ENCODE data around the gene ITGAE. TPM values are rescaled to one million over a fixed set of nuclear protein-coding genes. Genes with fewer than 3 reads are reported as not detected.

ITGAE gene
- total RNA-seq, 1 donor from 2014 or later, result 19.4 TPM

DNA sequence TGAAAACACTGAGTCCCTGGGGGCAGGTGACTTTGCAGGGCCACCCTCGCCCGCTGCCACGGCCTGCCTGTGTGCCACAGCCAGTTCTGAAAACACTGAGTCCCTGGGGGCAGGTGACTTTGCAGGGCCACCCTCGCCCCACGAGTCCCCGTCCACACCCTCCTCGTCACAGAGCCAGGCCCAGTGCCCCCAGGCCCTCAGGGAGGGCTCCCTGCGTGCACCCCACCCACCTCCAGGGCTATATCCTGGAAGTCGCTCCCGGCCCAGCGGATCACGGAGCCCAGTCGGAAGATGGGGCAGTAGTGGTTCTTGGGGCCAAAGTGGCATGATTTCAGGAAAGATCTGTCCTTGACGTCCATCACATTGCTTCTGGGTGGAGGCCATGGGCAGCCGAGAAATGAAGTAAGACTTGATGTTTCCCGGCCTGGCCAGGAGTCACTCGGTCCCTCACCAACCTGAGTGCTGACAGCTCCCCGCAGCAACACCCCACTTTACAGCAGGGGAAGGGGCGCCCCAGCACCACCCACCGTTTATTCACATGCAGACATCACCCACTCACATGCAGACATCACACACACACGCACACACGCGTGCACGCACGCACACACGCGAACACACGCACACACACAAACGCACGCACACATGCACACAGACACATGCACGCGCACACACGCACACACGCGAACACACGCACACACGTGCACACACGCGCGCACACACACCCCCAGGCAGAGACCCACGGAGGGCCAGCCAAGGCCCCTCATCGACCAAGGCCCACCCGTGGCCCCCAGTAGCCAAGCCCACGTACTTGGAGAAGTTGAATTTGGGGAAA is 111.5 kb downstream of the ITGAE start:
- ATAC-seq, result peak; percentile 7

DNA sequence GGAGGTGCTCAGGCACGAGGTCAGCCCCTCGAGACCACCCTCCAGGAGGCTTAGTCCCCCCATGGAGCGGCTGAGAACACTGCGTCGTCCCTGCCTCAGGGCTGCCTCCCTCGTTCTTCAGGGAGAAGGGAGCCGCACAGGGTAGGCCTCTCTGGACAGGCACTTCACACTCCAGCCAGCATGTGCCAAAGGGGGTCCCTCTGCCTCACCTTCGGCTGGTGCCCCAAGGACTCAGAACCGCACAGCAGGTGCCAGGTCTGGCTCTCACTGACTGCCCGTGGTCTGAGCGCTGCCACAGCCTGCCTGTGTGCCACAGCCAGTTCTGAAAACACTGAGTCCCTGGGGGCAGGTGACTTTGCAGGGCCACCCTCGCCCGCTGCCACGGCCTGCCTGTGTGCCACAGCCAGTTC is 112.1 kb downstream of the ITGAE start:
- ATAC-seq, result peak; percentile 14

DNA sequence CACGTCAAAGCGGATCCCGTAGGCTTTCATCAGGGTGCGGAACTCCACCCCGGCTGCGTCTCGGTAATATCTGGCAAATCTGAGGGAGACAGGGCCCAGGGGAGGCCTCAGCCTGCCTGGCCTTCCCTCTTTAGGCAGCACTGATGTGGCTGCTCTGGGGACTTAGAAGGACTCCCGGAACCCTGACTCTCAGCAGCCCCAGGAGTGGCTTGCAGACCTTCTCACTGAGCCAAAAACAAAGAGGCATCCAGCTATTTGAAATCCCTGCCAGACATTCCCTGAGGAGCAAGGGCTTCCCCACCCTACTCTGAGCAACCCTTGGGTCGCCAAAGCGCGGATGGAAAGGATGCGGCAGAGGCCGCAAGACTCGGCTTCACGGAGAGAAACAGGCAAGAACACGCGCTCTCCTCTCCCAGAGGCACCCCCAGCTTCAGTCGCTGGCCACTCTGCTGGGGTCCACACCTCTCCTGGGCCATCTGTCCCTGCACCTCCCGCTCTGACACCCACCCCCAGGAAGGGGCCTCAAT is 112.9 kb downstream of the ITGAE start:
- ATAC-seq, result no peak

DNA sequence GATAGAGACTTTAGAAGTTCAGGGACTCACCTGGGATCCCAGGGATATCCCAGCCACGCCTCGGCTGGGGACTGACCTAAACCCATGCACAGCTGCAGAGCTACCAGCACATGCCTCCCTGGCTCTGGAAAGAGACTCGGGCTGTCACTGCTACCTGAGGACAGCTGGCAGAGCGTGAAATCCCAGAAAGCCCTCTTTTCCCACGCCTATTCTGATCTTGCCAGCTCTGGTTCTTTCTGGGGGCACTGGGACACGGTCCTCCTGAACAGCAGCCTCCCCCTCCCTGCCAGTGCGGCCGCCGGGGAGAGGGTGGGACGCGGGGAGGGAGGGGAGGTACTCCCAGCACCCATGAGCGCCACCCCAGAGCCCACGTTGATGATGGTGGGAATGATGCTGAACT is 115.8 kb downstream of the ITGAE start:
- peak; percentile 46 for ATAC-seq

DNA sequence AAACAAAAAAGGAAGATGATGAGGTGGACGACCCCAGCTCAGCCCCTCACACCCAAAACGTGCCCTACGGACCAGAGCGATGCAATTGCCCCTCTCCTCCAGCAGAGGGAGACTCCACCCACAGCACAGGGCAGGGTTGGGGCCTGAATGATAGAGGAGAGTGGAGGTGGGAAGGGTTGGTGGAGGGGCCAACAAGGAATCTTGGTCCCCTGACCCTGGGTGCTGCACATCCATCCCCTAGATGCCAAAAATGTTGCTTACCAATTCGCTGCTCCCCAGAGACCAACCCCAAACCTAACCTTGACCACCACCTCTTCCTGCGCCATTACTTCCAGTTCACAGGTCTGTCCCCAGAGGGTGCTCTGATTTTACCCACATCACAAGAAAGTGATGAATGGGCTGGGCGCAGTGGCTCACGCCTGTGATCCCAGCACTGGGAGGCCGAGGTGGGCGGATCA is 117.9 kb downstream of the ITGAE start:
- ATAC-seq, result peak; percentile 67

DNA sequence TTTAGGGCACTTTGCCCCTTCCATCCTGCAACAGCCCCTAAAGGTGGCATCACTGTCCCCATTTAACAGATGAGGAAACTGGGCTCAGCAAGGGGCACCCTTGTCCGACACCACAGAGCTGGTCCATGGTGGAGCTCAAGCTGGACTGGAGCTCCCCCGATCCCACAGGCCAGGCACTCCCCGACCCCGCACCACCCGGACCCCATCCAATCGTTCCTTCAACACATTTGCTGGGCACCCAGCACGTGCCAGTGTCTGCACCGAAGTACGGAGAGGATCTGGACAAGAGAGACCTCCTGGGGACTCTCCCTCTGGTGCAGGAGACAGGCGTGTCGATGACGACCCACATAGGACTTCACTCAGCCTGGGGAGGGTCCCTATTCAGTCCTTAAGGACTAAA is 119.0 kb downstream of the ITGAE start:
- no peak for ATAC-seq

DNA sequence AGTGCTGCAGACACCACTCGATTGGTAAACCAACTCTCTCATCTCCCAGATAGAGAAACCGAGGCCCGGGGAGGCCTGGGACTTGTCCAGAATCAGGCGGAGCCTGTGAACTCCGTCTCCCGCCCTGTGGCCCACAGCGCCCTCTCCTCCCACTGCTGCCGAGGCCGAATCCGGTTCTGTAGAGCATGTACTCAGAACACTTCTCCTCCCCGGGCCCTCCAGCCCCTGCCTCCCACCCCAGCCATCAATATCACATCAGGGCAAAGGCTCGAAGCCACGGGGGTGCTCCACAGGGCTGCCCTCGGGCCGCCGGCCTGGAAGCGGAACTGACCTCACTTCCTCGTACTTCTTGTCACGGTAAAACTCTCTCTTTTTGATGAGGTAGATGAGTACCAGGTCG is 119.4 kb downstream of the ITGAE start:
- no peak for ATAC-seq

DNA sequence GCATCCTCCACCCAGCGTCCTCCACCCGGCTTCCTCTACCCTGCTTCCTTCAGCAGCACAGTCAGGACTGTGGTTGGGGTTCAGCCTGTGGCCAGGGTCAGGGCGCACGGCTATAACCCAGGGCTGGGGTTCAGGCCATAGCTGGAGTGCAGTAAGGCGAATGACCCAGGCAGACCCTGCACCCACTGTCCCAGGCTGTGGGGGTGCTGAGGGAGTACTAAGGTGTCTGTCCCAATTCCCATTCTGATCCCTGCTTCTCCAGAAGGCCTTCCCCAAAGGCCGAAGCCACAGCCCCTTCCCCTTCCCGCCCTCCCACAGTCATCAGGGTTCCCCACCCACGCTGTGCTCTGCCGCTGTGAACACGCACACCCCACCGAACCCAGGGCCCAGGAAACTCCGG is 119.9 kb downstream of the ITGAE start:
- no peak for ATAC-seq

DNA sequence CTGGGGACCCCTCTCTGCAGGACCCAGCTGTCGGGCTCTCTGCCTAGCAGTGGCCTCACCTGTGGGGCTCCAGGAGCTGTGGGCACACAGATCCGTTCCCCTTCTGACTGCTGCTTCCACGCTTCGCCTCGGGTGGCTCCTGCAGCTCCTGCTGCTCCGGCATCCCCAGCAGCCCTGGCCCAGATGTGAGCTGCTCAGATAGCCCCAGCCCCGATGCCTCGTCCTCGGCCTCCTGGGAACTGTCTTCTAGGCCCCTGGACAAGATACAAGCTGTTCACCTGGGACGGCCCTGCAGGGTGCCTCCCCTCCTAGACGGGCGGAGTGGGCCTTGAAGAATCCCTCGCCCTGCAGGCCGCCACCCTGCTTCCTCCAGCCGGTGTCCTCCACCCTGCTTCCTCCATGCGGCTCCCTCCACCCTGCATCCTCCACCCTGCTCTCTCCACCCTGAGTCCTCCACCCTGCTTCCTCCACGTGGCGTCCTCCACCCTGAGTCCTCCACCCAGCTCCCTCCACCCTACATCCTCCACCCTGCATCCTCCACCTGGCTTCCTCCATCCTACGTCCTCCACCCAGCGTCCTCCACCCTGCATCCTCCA is 121.4 kb downstream of the ITGAE start:
- ATAC-seq, result peak; percentile 11

DNA sequence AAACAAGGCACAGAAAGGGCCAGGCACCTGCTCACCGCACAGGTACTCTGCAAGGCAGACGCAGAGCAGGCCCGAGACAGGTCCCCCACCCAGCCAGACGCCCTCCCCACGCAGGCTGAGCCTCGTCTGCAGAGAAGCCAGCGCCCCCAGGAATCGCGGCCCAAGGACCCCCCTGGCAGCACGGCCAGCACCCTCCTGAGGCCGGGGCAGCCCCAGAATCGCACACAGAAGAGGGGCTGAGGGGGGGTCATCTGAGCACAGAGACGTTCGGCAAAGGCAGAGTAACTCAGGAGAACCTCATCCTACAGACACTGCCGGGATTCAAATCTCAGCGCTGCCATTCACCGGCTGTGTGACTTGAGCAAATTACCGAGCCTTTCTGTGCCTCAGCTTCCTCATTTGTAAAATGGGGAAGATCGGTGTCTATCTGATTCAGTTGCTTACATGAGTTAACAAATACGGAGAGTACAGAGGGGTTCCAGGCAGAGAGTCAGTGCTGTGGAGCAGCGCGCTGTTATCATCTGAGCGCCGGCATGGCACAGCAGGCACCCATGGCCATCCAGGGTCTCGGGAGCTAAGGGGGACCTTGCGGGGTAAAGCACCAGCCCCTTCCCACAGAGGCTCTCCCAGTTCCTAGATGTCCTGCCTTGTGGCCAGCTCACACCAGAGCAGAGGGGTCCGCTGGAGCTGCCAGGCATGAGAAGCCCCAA is 122.0 kb downstream of the ITGAE start:
- no peak for ATAC-seq

DNA sequence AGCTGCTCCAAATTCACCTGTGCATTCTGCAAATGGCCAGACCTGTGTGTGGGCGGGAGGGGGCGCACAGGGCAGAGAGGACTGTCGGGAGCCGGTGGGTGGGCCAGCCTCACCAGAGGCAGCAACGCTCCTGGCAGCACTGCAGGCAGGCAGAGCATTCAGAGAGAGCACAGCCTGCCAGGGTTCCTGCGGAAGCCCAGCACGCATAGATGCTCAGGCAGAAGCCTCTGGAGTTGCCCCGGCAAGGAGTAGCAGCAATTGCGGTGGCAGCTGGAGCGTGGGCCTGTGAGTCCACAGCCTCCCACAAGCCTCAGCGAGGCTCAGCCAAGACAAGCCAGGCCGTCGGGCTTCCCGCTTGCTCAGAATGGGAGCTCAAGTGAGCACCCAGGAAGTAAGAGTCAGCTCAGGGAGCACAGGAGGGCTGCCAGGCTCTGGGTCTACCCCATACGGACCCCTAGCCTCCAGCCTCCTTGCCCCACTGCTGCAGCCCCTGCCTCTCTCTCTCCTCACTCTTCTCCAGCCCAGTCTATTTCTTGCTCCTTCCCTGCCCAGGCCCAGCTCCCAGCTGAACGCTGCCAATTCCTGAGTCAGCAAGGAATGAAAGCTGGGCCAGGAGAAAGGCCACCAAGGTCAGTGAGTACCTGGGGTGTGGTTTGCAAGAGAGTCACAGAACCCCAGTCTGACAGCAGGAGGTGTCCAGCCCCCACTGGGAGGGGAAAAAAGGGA is 122.7 kb downstream of the ITGAE start:
- ATAC-seq, result peak; percentile 20

DNA sequence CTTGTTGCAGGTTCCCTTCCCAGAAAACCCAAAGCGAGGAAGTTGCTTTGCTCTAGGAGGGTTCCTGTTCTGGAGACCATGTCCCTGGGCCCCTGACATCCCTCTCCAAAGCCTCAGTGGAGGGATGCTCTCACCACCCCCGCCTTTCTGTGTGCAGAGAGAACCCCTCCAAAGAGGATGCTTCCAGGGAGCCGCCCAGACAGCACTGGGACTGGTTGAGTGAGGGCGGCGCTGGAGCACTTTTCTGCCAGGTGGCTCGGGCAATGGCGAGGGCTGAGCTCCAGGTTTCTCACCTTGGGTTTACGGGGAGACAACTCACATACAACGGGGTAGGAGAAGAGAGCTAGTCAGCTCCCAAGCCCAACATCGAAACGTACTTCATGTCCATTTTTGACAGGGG is 125.1 kb downstream of the ITGAE start:
- no peak for ATAC-seq

DNA sequence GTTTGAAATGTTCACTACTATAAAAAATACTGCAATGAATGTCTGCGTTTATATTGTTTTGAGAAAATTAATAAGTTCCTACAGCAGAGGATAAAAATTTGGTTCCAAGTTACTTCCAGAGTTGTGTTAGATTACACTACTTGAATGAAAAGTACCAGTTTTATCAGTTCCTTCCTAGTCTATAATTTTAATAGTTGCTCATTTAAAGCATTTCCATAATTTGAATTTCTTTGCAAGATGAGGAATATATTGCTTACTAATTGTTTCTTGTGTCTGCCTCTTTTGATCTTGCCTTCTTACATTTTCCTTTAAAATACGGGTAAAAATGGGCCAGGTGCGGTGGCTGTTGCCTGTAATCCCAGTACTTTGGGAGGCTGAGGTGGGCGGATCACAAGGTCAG is 128.4 kb downstream of the ITGAE start:
- ATAC-seq, result no peak

DNA sequence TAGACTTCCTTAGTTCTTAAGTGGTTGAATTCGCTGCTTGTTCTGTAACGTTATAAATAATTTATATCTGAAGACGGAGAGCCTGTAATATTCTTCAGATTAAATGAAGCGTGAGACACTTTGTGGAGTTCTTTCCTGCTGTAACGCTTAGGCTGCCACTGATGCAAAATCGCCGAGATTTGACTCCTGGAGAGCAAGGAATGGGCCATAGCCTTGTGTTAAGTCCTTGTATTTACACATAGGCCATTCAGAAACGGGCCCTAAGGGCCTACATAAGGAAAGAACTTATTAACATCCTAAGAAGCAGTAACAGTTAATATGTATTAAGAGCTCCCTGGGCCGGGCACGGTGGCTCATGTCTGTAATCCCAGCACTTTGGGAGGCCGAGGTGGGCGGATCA is 131.4 kb downstream of the ITGAE start:
- ATAC-seq, result no peak

DNA sequence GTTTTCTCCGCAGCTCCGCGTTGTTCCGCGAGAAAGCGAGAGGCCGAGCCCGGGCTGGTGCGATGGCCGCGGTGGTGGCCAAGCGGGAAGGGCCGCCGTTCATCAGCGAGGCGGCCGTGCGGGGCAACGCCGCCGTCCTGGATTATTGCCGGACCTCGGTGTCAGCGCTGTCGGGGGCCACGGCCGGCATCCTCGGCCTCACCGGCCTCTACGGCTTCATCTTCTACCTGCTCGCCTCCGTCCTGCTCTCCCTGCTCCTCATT is 132.0 kb downstream of the ITGAE start:
- no peak for ATAC-seq

DNA sequence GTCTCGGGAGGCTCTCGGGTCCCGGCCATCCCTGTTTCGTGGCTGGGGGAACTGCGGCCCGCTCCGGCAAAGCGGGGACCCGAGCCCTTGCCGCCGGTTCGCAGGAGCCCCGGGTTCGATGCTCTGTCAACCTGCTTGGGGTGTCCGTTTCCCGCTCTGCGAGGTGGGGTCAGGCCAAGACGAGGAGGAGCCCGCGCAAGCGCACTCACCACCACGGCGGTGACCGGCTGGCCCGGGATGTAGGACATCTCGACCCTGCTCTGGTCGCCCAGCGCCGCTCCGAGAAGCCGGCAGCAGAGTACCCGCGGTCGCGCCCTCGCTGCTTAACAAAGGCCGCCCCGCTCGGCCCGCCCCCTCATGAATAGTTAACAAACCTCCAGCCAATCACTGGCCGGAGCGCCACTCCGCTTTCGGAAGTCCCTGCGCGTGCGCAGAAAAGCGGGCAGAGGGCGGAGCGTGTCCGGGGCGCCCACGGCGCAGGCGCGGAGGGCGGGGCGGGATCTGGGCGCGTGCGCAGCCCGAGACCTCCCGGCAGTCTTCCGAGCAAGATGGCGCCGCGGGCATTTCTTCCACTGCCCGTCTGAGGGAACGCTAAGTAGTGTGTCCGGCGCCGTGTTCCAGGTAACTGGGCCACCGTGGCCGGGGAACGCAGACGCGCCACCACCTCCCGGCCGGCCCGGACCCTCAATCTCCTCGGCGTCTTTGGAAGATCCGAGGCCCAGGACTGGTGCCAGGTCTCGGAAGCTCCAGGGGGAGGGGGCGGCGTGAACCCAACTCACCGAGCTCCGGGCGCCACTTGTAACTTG is 132.5 kb downstream of the ITGAE start, which contains the start of the genes EMC6 and TAX1BP3:
Gene EMC6, plus strand, starts transcription at position 534 of the 806 bp plus-strand sequence. CDS start 335 bp downstream, outside the sequence.
Gene TAX1BP3, minus strand, starts transcription at position 300 of the 806 bp plus-strand sequence. Its CDS starts 52 bp downstream, at position 248.
- ATAC-seq, result peak; percentile 86

DNA sequence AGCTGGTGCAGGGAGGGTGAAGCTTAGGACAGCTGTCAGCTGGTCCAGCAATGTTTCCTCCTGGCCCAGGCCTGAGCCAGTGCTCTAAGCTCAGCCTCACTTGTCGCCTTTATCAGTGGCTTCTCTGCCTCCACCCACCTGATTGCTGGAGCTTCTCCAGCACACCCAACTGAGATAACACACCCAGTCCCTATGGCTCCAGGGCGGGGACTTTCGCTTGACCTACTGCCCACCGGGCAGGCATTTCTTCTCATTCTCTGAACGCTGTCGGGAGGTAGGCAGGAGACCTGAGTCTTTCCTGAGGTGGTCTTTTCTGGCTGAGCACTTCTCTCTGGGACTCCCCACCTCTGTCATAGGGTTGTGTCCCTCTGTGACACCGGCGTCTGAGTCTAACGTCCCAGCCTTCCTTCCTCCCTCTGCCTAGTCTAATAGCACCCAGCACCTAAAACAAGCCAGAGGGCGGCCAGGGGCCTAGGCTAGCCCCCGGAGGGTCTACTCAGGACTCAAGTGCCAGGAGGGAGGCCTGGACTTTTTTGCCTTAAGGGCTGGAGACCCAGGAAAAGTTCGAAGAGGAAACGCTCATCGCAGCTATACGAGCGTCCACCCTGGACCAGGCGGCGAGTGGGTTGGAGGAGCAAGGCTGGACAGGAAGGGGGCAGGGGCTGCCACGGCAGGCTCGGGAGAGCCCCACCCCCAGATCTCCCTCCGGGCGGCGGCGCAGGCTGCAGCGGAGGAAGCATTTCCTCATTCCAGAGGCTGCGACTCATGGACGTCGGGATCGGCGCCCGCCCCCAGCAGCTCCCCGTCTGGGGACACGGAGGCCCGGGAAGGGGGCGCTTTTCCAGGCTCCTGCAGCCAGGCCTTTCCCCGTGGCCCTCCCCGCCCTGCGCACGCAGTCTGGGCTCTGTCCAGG is 133.4 kb downstream of the ITGAE start:
- peak; percentile 77 for ATAC-seq

DNA sequence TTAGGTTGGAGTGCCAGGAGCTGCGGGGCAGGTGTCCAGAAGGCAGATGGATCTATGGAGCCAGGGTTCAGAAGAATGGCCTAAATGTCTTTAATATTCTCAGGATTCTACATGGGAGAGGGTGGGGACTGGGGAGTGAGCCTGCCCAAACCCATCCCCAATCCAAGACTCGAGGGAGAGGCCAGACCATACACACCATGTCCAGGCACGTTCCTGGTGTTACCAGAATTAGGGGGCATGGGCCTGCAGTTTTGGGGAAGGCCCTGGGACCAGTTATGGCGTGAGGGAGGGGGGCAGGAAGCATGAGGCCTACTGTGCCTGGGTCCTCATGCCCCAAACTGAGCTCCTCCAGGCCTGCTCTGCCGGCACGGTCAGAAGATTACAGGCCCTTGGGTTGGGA is 134.5 kb downstream of the ITGAE start:
- ATAC-seq, result peak; percentile 24

DNA sequence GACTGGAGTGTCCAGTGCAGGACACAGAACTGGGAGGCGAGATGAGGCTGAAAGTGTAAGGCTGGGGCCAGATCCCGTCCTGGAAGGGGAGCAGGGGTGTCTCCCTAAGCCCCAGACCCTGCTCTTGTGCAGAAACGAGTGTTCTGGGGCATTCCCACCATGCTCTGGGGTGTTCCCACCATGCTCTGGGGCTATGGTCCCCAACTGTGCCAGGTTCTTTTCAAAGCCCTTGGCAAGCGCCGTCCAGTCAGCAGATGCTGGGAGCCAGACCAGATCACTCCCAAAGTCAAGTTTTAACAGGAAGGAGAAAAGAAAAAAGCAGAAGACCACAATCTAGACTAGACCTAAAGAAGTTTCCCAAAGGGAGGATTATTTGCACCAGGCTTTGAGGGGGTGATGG is 135.2 kb downstream of the ITGAE start:
- ATAC-seq, result no peak

Data from esophagus mucosa (tissue), 1 donor.